ENCODE data around the gene TP53TG5.

TP53TG5 gene

GRCh38 chr20:45367126-45367525 lies 11.0 kb downstream of the TP53TG5 start:
- Histone ChIP-seq H3K27ac (ENCODE audit: insufficient read depth in 1 of 2, low read depth in 1 of 2, low read length in 2 of 2, poor library complexity in 1 of 2, severe bottlenecking in 2 of 2) (no peak overlapping the region), H3K36me3 (ENCODE audit: control insufficient read depth in 4 of 4, insufficient read depth in 4 of 4, low read length in 3 of 4) (peaks cover 4 to 44% (median 24%) of the 10 kb centered on the region in 4 experiments), H3K27me3 (replicated peaks in 2 of 5; ENCODE audit: control insufficient read depth in 4 of 5, insufficient read depth in 5 of 5, low read length in 4 of 5) (no peaks in the 10 kb centered on the region), H3K4me3 (ENCODE audit: control insufficient read depth in 1 of 7, extremely low read depth in 1 of 7, insufficient read depth in 4 of 7, low read depth in 2 of 7, low read length in 6 of 7) (no peak overlapping the region), H3K4me1 (ENCODE audit: control extremely low read depth in 1 of 4, control insufficient read depth in 4 of 4, insufficient read depth in 4 of 4, low read length in 3 of 4) (peaks cover 16 to 28% (median 25%) of the 10 kb centered on the region in 4 experiments), H3K9me3 (ENCODE audit: control extremely low read depth in 1 of 5, control insufficient read depth in 4 of 5, insufficient read depth in 2 of 5, low read depth in 1 of 5, low read length in 4 of 5) (no peaks in the 10 kb centered on the region)
- ChIA-PET CTCF (interaction anchor here (0.7 to 22.7 kb wide), 10 partner anchors 10 to 101 kb away, joined by 3 to 353 read pairs (median 4); partner anchors contain the start of gene DBNDD2), POLR2A (no interaction called here)
- DNase-seq: no peak

DNA sequence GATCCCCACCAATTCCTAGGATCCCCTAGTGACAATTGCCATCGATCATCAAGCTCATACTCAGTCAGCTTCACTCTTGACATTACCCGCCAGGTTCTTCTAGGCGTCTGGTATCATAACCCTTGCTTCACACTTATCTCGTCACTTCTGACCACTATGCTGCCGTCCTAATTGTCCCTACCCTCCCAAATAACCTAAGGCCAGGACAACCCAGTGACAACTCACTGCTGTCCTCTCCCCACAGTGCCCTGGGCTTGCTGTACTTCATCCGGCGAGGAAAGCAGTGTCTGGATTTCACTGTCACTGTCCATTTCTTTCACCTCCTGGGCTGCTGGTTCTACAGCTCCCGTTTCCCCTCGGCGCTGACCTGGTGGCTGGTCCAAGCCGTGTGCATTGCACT lies 11.5 kb downstream of the TP53TG5 start:
- WGBS (ENCODE audit: insufficient coverage): 85% methylated on average over 11 of the region's 11 CpGs

DNA sequence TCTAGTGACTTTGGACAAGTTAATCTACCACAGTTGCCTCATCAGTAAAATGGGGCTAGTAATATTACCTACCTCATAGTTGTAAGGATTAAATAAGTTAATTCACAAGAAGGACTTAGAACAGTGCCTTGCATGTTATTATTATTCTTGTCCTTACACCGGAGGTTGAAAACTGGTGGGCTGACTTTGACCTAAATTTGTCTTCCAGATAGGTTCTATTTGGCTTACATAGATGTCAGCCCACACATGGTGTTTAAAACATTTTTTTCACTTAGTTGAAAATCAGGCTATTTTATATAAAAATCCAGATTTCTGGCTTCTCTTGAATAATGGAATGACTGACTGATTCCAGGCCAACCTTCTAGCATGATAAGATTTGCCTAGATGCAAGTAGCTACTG lies 11.9 kb downstream of the TP53TG5 start:
- ChIA-PET POLR2A (interaction anchor here (1.3 kb wide), 1 partner anchor 20 kb away, joined by 3 read pairs; no protein-coding TSS in a partner anchor), CTCF (interaction anchor here (0.7 to 22.7 kb wide), 10 partner anchors 7 to 102 kb away, joined by 3 to 353 read pairs (median 6); partner anchors contain the start of genes DBNDD2 and PIGT)
- Histone ChIP-seq H3K27me3 (replicated peaks in 2 of 5; ENCODE audit: control insufficient read depth in 4 of 5, insufficient read depth in 5 of 5, low read length in 4 of 5) (no peaks in the 10 kb centered on the region), H3K4me3 (ENCODE audit: control insufficient read depth in 1 of 7, extremely low read depth in 1 of 7, insufficient read depth in 4 of 7, low read depth in 2 of 7, low read length in 6 of 7) (no peak overlapping the region), H3K36me3 (ENCODE audit: control insufficient read depth in 4 of 4, insufficient read depth in 4 of 4, low read length in 3 of 4) (peaks cover 4 to 39% (median 24%) of the 10 kb centered on the region in 4 experiments), H3K9me3 (ENCODE audit: control extremely low read depth in 1 of 5, control insufficient read depth in 4 of 5, insufficient read depth in 2 of 5, low read depth in 1 of 5, low read length in 4 of 5) (no peaks in the 10 kb centered on the region), H3K27ac (ENCODE audit: insufficient read depth in 1 of 2, low read depth in 1 of 2, low read length in 2 of 2, poor library complexity in 1 of 2, severe bottlenecking in 2 of 2) (no peak overlapping the region), H3K4me1 (ENCODE audit: control extremely low read depth in 1 of 4, control insufficient read depth in 4 of 4, insufficient read depth in 4 of 4, low read length in 3 of 4) (peaks cover 21 to 38% (median 32%) of the 10 kb centered on the region in 4 experiments)
- 100% methylated on average over 1 of the region's 1 CpG for WGBS (ENCODE audit: insufficient coverage)
- no peak for DNase-seq

More for the DNA sequence above, 11.5 kb downstream of the TP53TG5 start:
- CTCF ChIA-PET: interaction anchor here (0.7 to 22.7 kb wide), 8 partner anchors 6 to 102 kb away, joined by 3 to 353 read pairs (median 6); partner anchors contain the start of gene DBNDD2
- peaks cover 21 to 33% (median 30%) of the 10 kb centered on the region in 4 experiments for H3K4me1 ChIP-seq (ENCODE audit: control extremely low read depth in 1 of 4, control insufficient read depth in 4 of 4, insufficient read depth in 4 of 4, low read length in 3 of 4)
- H3K27ac ChIP-seq (ENCODE audit: insufficient read depth in 1 of 2, low read depth in 1 of 2, low read length in 2 of 2, poor library complexity in 1 of 2, severe bottlenecking in 2 of 2): no peak overlapping the region
- no peak for DNase-seq
- no peak overlapping the region for H3K4me3 ChIP-seq (ENCODE audit: control insufficient read depth in 1 of 7, extremely low read depth in 1 of 7, insufficient read depth in 4 of 7, low read depth in 2 of 7, low read length in 6 of 7)
- peaks cover 4 to 42% (median 24%) of the 10 kb centered on the region in 4 experiments for H3K36me3 ChIP-seq (ENCODE audit: control insufficient read depth in 4 of 4, insufficient read depth in 4 of 4, low read length in 3 of 4)
- H3K27me3 ChIP-seq (replicated peaks in 2 of 5; ENCODE audit: control insufficient read depth in 4 of 5, insufficient read depth in 5 of 5, low read length in 4 of 5): no peaks in the 10 kb centered on the region
- H3K9me3 ChIP-seq (ENCODE audit: control extremely low read depth in 1 of 5, control insufficient read depth in 4 of 5, insufficient read depth in 2 of 5, low read depth in 1 of 5, low read length in 4 of 5): no peaks in the 10 kb centered on the region
- POLR2A ChIA-PET: interaction anchor here (1.3 kb wide), 1 partner anchor 21 kb away, joined by 3 read pairs; no protein-coding TSS in a partner anchor

DNA sequence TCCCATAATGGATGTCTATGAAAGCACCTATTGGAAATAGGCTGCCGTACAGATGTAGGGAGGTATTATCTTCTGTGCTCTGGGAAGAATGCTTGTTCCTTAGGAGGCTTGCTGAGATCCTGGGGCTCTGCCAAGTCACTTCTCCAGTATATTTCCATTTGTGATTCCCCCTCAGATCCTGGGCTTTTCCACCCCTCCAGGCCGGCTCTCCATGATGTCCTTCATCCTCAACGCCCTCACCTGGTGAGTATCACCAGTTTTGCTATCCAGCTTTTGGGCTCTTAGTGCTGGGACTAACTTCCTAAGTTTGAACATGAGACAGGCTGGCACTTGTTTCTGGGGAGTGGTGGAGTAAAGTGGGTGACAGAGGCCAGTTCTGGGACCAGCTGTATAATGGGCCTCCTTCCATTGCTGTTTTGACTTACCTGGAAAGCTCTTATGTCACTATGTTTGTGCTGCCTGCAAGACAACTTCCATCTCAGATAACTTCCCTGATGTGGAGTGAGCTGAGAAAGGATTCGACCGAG lies 12.6 kb downstream of the TP53TG5 start:
- Histone ChIP-seq H3K27me3 (replicated peaks in 2 of 5; ENCODE audit: control insufficient read depth in 4 of 5, insufficient read depth in 5 of 5, low read length in 4 of 5) (no peaks in the 10 kb centered on the region), H3K9me3 (ENCODE audit: control extremely low read depth in 1 of 5, control insufficient read depth in 4 of 5, insufficient read depth in 2 of 5, low read depth in 1 of 5, low read length in 4 of 5) (no peaks in the 10 kb centered on the region), H3K27ac (ENCODE audit: insufficient read depth in 1 of 2, low read depth in 1 of 2, low read length in 2 of 2, poor library complexity in 1 of 2, severe bottlenecking in 2 of 2) (no peak overlapping the region), H3K4me1 (ENCODE audit: control extremely low read depth in 1 of 4, control insufficient read depth in 4 of 4, insufficient read depth in 4 of 4, low read length in 3 of 4) (peaks cover 21 to 44% (median 35%) of the 10 kb centered on the region in 4 experiments), H3K36me3 (ENCODE audit: control insufficient read depth in 4 of 4, insufficient read depth in 4 of 4, low read length in 3 of 4) (peaks cover 4 to 39% (median 24%) of the 10 kb centered on the region in 4 experiments), H3K4me3 (ENCODE audit: control insufficient read depth in 1 of 7, extremely low read depth in 1 of 7, insufficient read depth in 4 of 7, low read depth in 2 of 7, low read length in 6 of 7) (no peak overlapping the region)
- ChIA-PET POLR2A (interaction anchor here (1.3 kb wide), 1 partner anchor 20 kb away, joined by 3 read pairs; no protein-coding TSS in a partner anchor), CTCF (interaction anchor here (0.6 to 22.7 kb wide), 8 partner anchors 7 to 146 kb away, joined by 3 to 353 read pairs (median 6); partner anchors contain the start of genes DBNDD2 and PIGT)
- 96% methylated on average over 4 of the region's 5 CpGs for WGBS (ENCODE audit: insufficient coverage)
- no peak for DNase-seq

- CTCF ChIA-PET: interaction anchor here (0.6 to 22.7 kb wide), 19 partner anchors 9 to 420 kb away, joined by 3 to 353 read pairs (median 5); partner anchors contain the start of gene SDC4
- Histone ChIP-seq H3K4me3 (ENCODE audit: control insufficient read depth in 1 of 7, extremely low read depth in 1 of 7, insufficient read depth in 4 of 7, low read depth in 2 of 7, low read length in 6 of 7) (peak overlapping the region; percentile 59 to 92 (median 85)), H3K27me3 (replicated peaks in 2 of 5; ENCODE audit: control insufficient read depth in 4 of 5, insufficient read depth in 5 of 5, low read length in 4 of 5) (no peaks in the 10 kb centered on the region), H3K4me1 (ENCODE audit: control extremely low read depth in 1 of 4, control insufficient read depth in 4 of 4, insufficient read depth in 4 of 4, low read length in 3 of 4) (peaks cover 20 to 55% (median 41%) of the 10 kb centered on the region in 4 experiments), H3K36me3 (ENCODE audit: control insufficient read depth in 4 of 4, insufficient read depth in 4 of 4, low read length in 3 of 4) (peaks cover 4 to 39% (median 24%) of the 10 kb centered on the region in 4 experiments), H3K9me3 (ENCODE audit: control extremely low read depth in 1 of 5, control insufficient read depth in 4 of 5, insufficient read depth in 2 of 5, low read depth in 1 of 5, low read length in 4 of 5) (no peaks in the 10 kb centered on the region), H3K27ac (ENCODE audit: insufficient read depth in 1 of 2, low read depth in 1 of 2, low read length in 2 of 2, poor library complexity in 1 of 2, severe bottlenecking in 2 of 2) (peak overlapping the region; percentile 89 to 95)
- POLR2A ChIA-PET: interaction anchor here (0.9 to 2.7 kb wide), 4 partner anchors 8 to 73 kb away, joined by 5 to 16 read pairs (median 6); partner anchors contain the start of gene SDC4
- DNase-seq: no peak
- 27% methylated on average over 21 of the region's 23 CpGs for WGBS (ENCODE audit: insufficient coverage)
Measured at GRCh38 chr20:45363611-45364492, 14.3 kb downstream of the TP53TG5 start.

- Histone ChIP-seq H3K36me3 (ENCODE audit: control insufficient read depth in 4 of 4, insufficient read depth in 4 of 4, low read length in 3 of 4) (peaks cover 4 to 33% (median 21%) of the 10 kb centered on the region in 4 experiments), H3K27ac (ENCODE audit: insufficient read depth in 1 of 2, low read depth in 1 of 2, low read length in 2 of 2, poor library complexity in 1 of 2, severe bottlenecking in 2 of 2) (peak within 1 kb of the TSS; percentile 89 to 95), H3K9me3 (ENCODE audit: control extremely low read depth in 1 of 5, control insufficient read depth in 4 of 5, insufficient read depth in 2 of 5, low read depth in 1 of 5, low read length in 4 of 5) (no peaks in the 10 kb centered on the region), H3K4me1 (ENCODE audit: control extremely low read depth in 1 of 4, control insufficient read depth in 4 of 4, insufficient read depth in 4 of 4, low read length in 3 of 4) (peaks cover 15 to 58% (median 44%) of the 10 kb centered on the region in 4 experiments), H3K4me3 (ENCODE audit: control insufficient read depth in 1 of 7, extremely low read depth in 1 of 7, insufficient read depth in 4 of 7, low read depth in 2 of 7, low read length in 6 of 7) (peak within 1 kb of the TSS; percentile 59 to 92 (median 85)), H3K27me3 (replicated peaks in 2 of 5; ENCODE audit: control insufficient read depth in 4 of 5, insufficient read depth in 5 of 5, low read length in 4 of 5) (no peaks in the 10 kb centered on the region)
- ChIA-PET POLR2A (interaction anchor here (0.9 to 2.7 kb wide), 6 partner anchors 9 to 74 kb away, joined by 4 to 16 read pairs (median 5); partner anchors contain the start of gene SDC4), CTCF (interaction anchor here (0.6 to 22.7 kb wide), 25 partner anchors 10 to 421 kb away, joined by 3 to 353 read pairs (median 4); partner anchors contain the start of genes PIGT and SDC4)
- whole genome bisulfite sequencing (ENCODE audit: insufficient coverage): 0% methylated on average over 53 of the region's 55 CpGs
- peak; percentile 98 to 99 (median 98) for DNase-seq
Measured at GRCh38 chr20:45362804-45363610, 15.1 kb downstream of the TP53TG5 start, which contains the start of gene SYS1. Gene SYS1, plus strand, starts transcription at chr20:45363156. Its CDS starts 376 bp downstream, at chr20:45363532.
